ENCODE data around the gene ZNF280B.

- TF ChIP-seq ARNTL (CRISPR knock-in tag; IDR thresholded peaks at IDR 0.05; ENCODE audit: borderline replicate concordance, low read depth) (no peak), ZC3H10 (CRISPR knock-in tag; IDR thresholded peaks at IDR 0.05) (no peak), POU6F1 (CRISPR knock-in tag; IDR thresholded peaks at IDR 0.05; ENCODE audit: borderline replicate concordance, low read depth) (no peak), PATZ1 (CRISPR knock-in tag; IDR thresholded peaks at IDR 0.05; ENCODE audit: borderline replicate concordance) (no peak), ZFP3 (CRISPR knock-in tag; IDR thresholded peaks at IDR 0.05) (no peak), ISL1 (CRISPR knock-in tag; IDR thresholded peaks at IDR 0.05) (no peak)
Measured at GRCh38 chr22:22553735-22554586, 45.4 kb upstream of the ZNF280B start.
